Ovary (tissue), 3 donors: ENCODE measurements around the gene EXT2.

Source experiments
- CTCF ChIP-seq, 3 donors: fragments of 450-650 bp in 2 of 3; fragments of 200-600 bp in 1 of 3; IDR thresholded peaks; one replicate each; pipeline versions ENCODE4 v1.5.1 to v1.8.0; 2016 to 2022; ENCODE audit warnings: antibody characterized with exemption in 3 of 3, mild to moderate bottlenecking in 1 of 3
- POLR2A ChIP-seq: fragments of 450-650 bp; IDR thresholded peaks from one replicate; pipeline ENCODE4 v1.6.1; 2017; ENCODE audit warnings: antibody characterized with exemption, mild to moderate bottlenecking, moderate library complexity
- donor health status: DM: no; HTN: no; CAD: no.

- no peak for TF ChIP-seq CTCF (IDR thresholded peaks at IDR 0.05)
- no peak for TF ChIP-seq POLR2A
Measured at GRCh38 chr11:44067266-44067665, 28.2 kb upstream of the EXT2 start.
